Adrenal gland (tissue), 5 donors: ENCODE data around the gene TNNT3.

Source experiments
- POLR2A ChIP-seq, 2 donors: fragments of 450-650 bp; IDR thresholded peaks; one replicate each; pipeline ENCODE4 v1.6.1; 2017; ENCODE audit warnings: antibody characterized with exemption in 2 of 2, mild to moderate bottlenecking in 2 of 2, moderate library complexity in 1 of 2
- TF ChIP-seq, protein P1 (sequence below), 6 experiments: fragments of 450-650 bp in 4 of 6; fragments of 200-600 bp in 2 of 6; sonication (generic) in 1 of 6; IDR thresholded peaks; 1 replicate in 5 of 6; 2 replicates in 1 of 6; pipeline versions ENCODE4 v1.5.1 to v1.8.0; 2016 to 2021; ENCODE audit warnings: antibody characterized with exemption in 6 of 6, mild to moderate bottlenecking in 2 of 6, moderate library complexity in 1 of 6
- donor health status: DM: no; HTN: no; CAD: no.

DNA sequence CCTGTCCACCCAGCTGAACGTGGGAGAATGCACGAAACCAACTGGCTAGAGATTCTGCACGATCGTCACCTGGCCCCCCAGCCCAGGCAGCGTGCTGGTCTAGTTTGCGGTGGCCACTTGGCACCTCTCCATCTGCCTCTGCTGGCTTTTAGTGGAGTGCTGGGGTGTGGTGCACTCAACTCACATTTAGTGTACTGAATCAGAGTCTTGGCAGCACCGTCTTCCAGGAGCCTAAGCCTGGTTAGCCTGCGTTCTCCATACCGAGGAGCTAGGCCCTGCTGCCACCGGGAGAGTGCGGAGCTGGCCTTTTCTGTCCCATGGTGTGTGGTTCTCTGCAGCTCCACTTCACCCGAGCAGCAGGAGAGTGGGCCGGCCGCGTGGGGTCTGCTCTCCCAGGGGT, 30.4 kb downstream of the TNNT3 start:
- TF ChIP-seq, protein P1, sequence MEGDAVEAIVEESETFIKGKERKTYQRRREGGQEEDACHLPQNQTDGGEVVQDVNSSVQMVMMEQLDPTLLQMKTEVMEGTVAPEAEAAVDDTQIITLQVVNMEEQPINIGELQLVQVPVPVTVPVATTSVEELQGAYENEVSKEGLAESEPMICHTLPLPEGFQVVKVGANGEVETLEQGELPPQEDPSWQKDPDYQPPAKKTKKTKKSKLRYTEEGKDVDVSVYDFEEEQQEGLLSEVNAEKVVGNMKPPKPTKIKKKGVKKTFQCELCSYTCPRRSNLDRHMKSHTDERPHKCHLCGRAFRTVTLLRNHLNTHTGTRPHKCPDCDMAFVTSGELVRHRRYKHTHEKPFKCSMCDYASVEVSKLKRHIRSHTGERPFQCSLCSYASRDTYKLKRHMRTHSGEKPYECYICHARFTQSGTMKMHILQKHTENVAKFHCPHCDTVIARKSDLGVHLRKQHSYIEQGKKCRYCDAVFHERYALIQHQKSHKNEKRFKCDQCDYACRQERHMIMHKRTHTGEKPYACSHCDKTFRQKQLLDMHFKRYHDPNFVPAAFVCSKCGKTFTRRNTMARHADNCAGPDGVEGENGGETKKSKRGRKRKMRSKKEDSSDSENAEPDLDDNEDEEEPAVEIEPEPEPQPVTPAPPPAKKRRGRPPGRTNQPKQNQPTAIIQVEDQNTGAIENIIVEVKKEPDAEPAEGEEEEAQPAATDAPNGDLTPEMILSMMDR (IDR thresholded peaks at IDR 0.05), result no peak
- no peak for TF ChIP-seq POLR2A (IDR thresholded peaks at IDR 0.05)
